KBM-7 (cell line): ENCODE data around the gene CACNA2D3.
"Not testable (repeated sequence)": the region's sequence is repeated elsewhere in the genome, so short reads cannot be mapped to it uniquely, and the experiment has no call there.

Experiments used
- DNase-seq: peaks from one replicate; pipeline ENCODE4 v3.0.0-alpha.2; 2015
- in situ Hi-C: fragments of 300-500 bp; cut with MboI; formaldehyde crosslinking; loops from 2 replicates; pipeline ENCODE4 v1.14.3; 2020; ENCODE audit warnings: low sequenced_read_pairs, low pct_unique_long_range_greater_than_20kb, mixed read lengths

CACNA2D3 gene

GRCh38 chr3:54122324-54123002 is at the start of gene CACNA2D3:
Gene CACNA2D3, plus strand, starts transcription at chr3:54122552.
- no peak for DNase-seq

GRCh38 chr3:54073386-54073785 is 49.0 kb upstream of the CACNA2D3 start:
- DNase-seq = no peak
- in situ Hi-C loops = no loop called here

More at GRCh38 chr3:54122324-54123002, at the start of gene CACNA2D3:
- in situ Hi-C loops = no loop called here

GRCh38 chr3:54079314-54079713 is 43.0 kb upstream of the CACNA2D3 start:
- DNase-seq = no peak
- in situ Hi-C loops = no loop called here

GRCh38 chr3:54079730-54080325 is 42.5 kb upstream of the CACNA2D3 start:
- no peak for DNase-seq
- in situ Hi-C loops = no loop called here

GRCh38 chr3:54083921-54084320 is 38.4 kb upstream of the CACNA2D3 start:
- in situ Hi-C loops = no loop called here
- no peak for DNase-seq

- in situ Hi-C loops = no loop called here
These were observed 36.4 kb upstream of the CACNA2D3 start for GRCh38 chr3:54085936-54086335.

GRCh38 chr3:54086652-54087405 is 35.5 kb upstream of the CACNA2D3 start:
- in situ Hi-C loops = no loop called here
- DNase-seq = no peak

More at GRCh38 chr3:54085936-54086335, 36.4 kb upstream of the CACNA2D3 start:
- no peak for DNase-seq

- in situ Hi-C loops = no loop called here
- no peak for DNase-seq
These were observed 34.6 kb upstream of the CACNA2D3 start for GRCh38 chr3:54087581-54088410.

- in situ Hi-C loops = no loop called here
- DNase-seq = no peak
These were observed 28.7 kb upstream of the CACNA2D3 start for GRCh38 chr3:54093491-54094248.

GRCh38 chr3:54094926-54095325 is 27.4 kb upstream of the CACNA2D3 start:
- DNase-seq = no peak
- in situ Hi-C loops = no loop called here

GRCh38 chr3:54099381-54099780 is 23.0 kb upstream of the CACNA2D3 start:
- DNase-seq = no peak
- in situ Hi-C loops = no loop called here

- DNase-seq = no peak
- in situ Hi-C loops = no loop called here
These were observed 18.3 kb upstream of the CACNA2D3 start for GRCh38 chr3:54104084-54104483.

GRCh38 chr3:54116129-54116528 is 6.2 kb upstream of the CACNA2D3 start:
- DNase-seq, in situ Hi-C loops: not testable (repeated sequence)

GRCh38 chr3:54120657-54121413 is 1.5 kb upstream of the CACNA2D3 start:
- no peak for DNase-seq
- in situ Hi-C loops = no loop called here

- in situ Hi-C loops = no loop called here
- no peak for DNase-seq
These were observed 683 bp upstream of the CACNA2D3 start for GRCh38 chr3:54121414-54122323.

- no peak for DNase-seq
- in situ Hi-C loops = no loop called here
These were observed 837 bp downstream of the CACNA2D3 start for GRCh38 chr3:54123003-54123775.
